Neural progenitor cell (in vitro differentiated cells): ENCODE results near the gene BBIP1.

Experiments used
- EZH2 ChIP-seq: fragments of 200-600 bp; sonication (generic); IDR thresholded peaks from 2 replicates; pipeline ENCODE4 v1.6.1; 2017; ENCODE audit warnings: antibody characterized with exemption, mild to moderate bottlenecking, moderate library complexity
- EZH2phosphoT487 ChIP-seq: fragments of 200-600 bp; sonication (generic); IDR thresholded peaks from 2 replicates; pipeline ENCODE4 v1.6.1; 2017; ENCODE audit warnings: antibody characterized with exemption
- TF ChIP-seq, protein P1 (sequence below): fragments of 200-600 bp; sonication (generic); IDR thresholded peaks from 2 replicates; pipeline ENCODE4 v1.5.1; 2017; ENCODE audit warnings: antibody characterized with exemption, mild to moderate bottlenecking

- TF ChIP-seq, protein P1, sequence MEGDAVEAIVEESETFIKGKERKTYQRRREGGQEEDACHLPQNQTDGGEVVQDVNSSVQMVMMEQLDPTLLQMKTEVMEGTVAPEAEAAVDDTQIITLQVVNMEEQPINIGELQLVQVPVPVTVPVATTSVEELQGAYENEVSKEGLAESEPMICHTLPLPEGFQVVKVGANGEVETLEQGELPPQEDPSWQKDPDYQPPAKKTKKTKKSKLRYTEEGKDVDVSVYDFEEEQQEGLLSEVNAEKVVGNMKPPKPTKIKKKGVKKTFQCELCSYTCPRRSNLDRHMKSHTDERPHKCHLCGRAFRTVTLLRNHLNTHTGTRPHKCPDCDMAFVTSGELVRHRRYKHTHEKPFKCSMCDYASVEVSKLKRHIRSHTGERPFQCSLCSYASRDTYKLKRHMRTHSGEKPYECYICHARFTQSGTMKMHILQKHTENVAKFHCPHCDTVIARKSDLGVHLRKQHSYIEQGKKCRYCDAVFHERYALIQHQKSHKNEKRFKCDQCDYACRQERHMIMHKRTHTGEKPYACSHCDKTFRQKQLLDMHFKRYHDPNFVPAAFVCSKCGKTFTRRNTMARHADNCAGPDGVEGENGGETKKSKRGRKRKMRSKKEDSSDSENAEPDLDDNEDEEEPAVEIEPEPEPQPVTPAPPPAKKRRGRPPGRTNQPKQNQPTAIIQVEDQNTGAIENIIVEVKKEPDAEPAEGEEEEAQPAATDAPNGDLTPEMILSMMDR: no peak
- TF ChIP-seq EZH2phosphoT487: no peak
- no peak for TF ChIP-seq EZH2
Measured at GRCh38 chr10:110962443-110962842, 43.5 kb upstream of the BBIP1 start.
